Activated CD4-positive, CD25-positive, alpha-beta regulatory T cell treated with anti-CD3 and anti-CD28 coated beads, Interleukin-2, amount 50 U/mL, for 72 hours (primary cell): ENCODE measurements around the gene ADCY4.
"Not testable (repeated sequence)": the region's sequence is repeated elsewhere in the genome, so short reads cannot be mapped to it uniquely, and the experiment has no call there.

ENCODE experiments used
- DNase-seq: peaks from one replicate; pipeline ENCODE4 v3.0.0; 2021

Gene ADCY4

DNA sequence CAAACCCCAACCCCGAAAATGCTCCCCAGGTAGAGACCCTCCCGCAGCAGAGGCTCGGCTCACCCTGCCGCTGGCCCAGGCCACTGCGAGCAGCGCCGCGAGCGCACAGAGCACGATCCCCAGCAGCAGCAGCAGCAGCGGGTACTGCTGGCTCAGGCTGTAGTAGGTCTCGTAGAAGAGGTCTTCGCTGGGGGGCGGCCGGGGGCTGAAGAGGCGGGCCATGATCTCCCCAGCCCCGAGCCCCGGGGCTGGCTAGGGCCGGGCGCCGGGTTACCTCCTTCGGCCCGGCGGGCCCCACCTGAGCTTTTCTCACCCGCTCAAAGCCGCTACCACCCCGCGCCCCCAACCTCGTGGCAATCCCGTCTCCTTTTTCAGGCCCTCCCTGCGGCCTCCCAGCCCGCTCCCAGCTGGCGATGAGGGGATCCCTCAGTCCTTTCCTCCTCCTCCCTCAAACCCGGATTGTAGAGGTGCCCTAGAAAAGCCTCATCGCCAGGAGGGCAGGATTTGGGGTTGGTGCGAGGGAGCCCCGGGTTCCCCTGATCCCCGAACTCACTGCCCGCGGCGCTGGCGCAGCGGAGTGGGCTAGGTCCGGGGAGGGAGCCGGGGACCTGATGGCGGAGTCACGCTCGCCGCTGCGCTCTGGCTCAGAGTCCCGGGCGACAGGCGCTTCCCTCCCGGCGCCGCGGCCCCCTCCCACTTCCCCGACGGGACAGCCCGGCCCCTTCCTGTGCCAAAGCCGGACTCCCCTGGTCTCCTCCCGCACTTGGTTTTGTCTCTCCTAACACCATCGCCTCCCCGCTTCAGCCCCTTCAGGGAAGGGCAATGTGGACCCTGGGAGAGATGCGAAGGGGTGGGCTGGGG is at the start of gene ADCY4:
ADCY4 (minus strand) TSS at position 641 of the 861 bp plus-strand sequence; CDS start at position 222, 419 bp downstream.
- DNase-seq, result no peak

GRCh38 chr14:24384169-24384568 is 49.3 kb upstream of the ADCY4 start:
- DNase-seq, result no peak

GRCh38 chr14:24382064-24382371 is 47.1 kb upstream of the ADCY4 start:
- DNase-seq, result no peak

DNA sequence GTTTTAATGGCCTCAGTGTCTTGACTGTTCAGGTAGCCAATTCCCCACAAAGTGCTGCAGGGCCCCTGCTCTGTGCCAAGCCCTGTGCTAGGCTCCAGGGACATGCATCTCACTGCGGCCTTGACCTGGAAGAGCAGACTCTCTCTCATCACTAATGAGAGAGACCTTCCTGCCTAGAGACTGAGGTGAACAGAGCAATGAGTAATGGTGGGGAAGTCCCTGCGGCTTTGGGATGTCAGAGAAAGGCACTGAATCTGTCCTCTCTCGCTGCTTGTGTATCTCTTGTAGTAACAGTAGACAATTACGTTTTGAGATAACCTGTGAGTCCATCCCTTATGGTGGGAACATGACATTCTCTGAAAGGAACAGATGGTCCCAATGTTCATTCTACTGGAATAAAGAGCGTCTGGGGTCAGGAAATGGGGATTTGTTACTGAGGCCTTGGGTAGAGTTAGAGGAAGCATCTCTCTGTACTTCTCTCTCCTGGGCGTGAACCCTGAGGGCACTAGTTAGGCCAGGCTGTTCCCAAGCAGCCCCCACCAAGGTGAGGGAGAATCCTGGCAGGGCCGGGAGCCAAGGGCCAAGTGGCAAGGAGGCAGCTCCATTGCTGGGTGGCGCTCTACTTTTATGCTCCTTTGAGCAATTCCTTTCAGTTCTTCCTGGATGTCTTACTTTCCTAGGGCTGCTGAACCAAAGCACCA is 46.6 kb upstream of the ADCY4 start:
- DNase-seq, result no peak

DNA sequence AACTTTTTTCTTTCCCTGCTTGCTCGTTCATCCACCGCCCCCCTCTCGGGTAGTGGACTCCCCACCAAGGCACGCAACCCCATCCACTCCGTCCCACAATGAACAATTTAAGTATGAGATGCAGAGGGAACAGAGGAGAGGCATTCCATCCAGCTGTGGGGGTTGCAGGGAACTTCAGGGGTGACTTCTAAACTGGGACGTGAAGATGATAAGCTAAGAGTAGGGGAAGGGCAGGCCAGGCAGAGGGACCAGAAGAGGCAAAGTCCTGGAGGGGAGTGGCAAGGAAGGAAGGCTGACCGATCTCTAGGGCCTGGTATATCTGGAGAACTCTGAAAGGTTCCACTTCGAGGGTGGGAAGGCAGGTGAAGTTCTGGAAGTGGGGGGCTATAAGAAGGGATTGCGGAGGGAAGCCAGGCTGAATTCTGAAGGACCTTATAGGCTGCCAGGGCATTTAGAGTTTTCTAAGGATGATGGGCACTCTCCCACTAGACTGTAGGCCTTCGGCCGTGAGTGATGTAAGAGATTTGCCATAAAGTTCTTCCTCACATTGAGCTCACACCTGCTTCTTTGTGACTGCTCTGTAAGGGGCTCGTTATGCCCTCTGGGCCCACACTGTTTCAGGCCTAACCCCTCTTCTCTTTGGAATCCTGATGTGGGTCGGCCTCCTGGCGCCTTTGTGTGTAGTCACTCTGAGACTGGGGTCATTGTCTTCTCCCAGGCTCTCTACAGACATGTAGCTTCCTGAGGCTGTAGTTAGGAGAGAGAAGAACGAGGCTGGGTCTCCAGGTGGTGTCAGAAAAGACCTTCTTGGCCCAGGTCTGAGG is 45.2 kb upstream of the ADCY4 start:
- DNase-seq, result no peak

GRCh38 chr14:24378981-24379906 is 44.4 kb upstream of the ADCY4 start:
- no peak for DNase-seq

DNA sequence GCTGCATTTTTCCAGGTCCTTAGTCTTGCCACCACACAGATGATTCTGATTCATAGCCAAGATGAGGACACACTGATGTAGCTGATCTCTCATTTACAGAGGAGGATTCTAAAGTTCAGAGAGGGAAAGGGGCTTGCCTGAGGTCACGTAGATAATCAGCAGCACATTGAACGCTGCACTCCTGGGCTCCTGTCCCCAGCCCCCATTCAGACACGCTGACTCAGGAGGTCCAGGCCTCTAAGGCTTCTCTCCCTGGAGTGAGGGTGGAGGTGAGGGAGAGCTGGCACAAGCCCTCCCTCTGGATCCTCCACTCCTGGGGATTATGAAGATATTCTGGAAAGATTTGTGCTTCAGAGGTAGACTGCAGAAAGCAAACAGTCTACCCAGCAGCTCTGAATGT is 43.5 kb upstream of the ADCY4 start:
- DNase-seq, result no peak

GRCh38 chr14:24377657-24378056 is 42.8 kb upstream of the ADCY4 start:
- DNase-seq, result no peak

- no peak for DNase-seq
These were observed 42.3 kb upstream of the ADCY4 start for GRCh38 chr14:24377126-24377525.

- DNase-seq, result no peak
These were observed 41.7 kb upstream of the ADCY4 start for GRCh38 chr14:24376448-24377070.

DNA sequence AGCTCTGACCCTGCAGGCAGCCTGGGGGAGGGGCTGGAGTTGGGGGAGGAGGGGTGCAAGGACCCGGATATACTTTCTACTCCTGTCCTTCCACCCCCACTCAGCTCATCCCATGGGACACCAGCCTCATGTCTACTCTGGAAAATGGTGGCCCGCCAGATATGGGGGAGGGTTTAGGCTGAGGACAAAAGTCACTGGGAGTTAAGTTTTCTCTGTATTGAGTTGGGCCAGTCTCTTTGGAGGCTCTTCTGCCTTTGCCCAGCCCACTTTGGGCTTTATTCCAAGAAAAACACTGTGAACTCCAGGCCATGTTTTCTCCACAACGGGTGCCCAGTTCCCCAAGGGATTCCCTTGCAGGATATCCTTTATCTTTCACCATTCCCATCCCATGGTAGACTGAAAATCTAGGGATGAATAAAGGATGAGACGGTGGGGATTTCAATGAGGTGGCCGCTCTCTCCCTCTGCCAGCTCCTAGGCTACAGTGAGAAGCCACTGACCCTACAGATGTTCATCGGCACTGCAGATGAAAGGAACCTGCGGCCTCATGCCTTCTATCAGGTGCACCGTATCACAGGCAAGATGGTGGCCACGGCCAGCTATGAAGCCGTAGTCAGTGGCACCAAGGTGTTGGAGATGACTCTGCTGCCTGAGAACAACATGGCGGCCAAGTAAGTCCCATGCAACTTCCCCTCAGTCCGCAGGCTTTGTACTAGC is 38.0 kb upstream of the ADCY4 start:
- DNase-seq, result no peak

- DNase-seq, result not testable (repeated sequence)
These were observed 36.7 kb upstream of the ADCY4 start for GRCh38 chr14:24371605-24372004.

DNA sequence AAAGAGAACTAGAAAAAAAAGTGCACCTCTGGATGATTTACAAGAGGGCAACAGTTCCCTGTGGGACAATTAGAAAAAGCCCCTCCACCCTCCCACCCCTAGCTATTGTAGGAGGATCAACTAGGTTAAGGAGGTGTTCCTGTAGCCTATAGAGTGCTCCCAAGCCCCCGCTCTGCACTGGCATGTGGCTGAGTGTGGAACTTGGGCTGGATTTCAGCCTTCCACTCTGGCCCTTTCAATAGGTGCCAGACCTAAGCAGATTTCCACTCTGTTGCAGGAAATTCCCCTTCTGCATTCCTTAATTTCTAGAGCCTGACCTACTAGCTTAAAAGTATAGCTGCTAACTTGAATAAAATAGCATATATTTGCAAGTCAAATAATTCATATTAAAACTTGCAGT is 35.9 kb upstream of the ADCY4 start:
- DNase-seq, result no peak

DNA sequence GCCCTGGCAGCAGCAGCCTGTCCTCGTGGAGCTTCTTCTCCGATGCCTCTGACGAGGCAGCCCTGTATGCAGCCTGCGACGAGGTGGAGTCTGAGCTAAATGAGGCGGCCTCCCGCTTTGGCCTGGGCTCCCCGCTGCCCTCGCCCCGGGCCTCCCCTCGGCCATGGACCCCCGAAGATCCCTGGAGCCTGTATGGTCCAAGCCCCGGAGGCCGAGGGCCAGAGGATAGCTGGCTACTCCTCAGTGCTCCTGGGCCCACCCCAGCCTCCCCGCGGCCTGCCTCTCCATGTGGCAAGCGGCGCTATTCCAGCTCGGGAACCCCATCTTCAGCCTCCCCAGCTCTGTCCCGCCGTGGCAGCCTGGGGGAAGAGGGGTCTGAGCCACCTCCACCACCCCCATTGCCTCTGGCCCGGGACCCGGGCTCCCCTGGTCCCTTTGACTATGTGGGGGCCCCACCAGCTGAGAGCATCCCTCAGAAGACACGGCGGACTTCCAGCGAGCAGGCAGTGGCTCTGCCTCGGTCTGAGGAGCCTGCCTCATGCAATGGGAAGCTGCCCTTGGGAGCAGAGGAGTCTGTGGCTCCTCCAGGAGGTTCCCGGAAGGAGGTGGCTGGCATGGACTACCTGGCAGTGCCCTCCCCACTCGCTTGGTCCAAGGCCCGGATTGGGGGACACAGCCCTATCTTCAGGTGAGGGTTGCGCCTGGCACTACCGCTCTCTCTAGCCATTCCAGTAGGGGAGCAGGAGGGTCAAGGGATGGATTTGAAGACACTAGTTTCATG is 35.2 kb upstream of the ADCY4 start:
- no peak for DNase-seq

DNA sequence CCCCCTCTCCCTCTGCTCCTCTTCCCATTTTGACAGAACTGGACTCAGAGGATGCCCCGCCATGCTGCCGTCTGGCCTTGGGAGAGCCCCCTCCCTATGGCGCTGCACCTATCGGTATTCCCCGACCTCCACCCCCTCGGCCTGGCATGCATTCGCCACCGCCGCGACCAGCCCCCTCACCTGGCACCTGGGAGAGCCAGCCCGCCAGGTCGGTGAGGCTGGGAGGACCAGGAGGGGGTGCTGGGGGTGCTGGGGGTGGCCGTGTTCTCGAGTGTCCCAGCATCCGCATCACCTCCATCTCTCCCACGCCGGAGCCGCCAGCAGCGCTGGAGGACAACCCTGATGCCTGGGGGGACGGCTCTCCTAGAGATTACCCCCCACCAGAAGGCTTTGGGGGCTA is 34.6 kb upstream of the ADCY4 start:
- DNase-seq, result no peak

- DNase-seq, result no peak
These were observed 33.8 kb upstream of the ADCY4 start for GRCh38 chr14:24368562-24369252.

- no peak for DNase-seq
These were observed 33.3 kb upstream of the ADCY4 start for GRCh38 chr14:24368212-24368561.

- no peak for DNase-seq
These were observed 32.8 kb upstream of the ADCY4 start, which contains the start of gene NFATC4 for GRCh38 chr14:24367514-24368211. Gene NFATC4 (plus strand): TSS chr14:24368184. CDS start chr14:24368341, 157 bp downstream.
